Stimulated activated effector memory CD8-positive, alpha-beta T cell treated with anti-CD3 and anti-CD28 coated beads, Interleukin-12 subunit alpha, Interleukin-12 subunit beta, amount 100 ng/mL, for 72 hours (primary cell): ENCODE results near the gene MPG.
"Not testable (repeated sequence)": the region's sequence is repeated elsewhere in the genome, so short reads cannot be mapped to it uniquely, and the experiment has no call there.

ENCODE experiments used
- ATAC-seq: fragments of 150-1000 bp; cut with Tn5 transposase; 2 replicates; pipeline ENCODE4 v1.10.0; 2021
- DNase-seq, 2 donors: peaks; one replicate each; pipeline ENCODE4 v3.0.0; 2021 to 2022; ENCODE audit warnings: low spot score in 2 of 2
- H3K27ac Mint-ChIP-seq: one replicate; pipeline ENCODE4 v1.8.0; 2022; ENCODE audit warnings: mild to moderate bottlenecking, mixed read lengths
- H3K36me3 Mint-ChIP-seq: one replicate; pipeline ENCODE4 v1.8.0; 2022; ENCODE audit warnings: mild to moderate bottlenecking, mixed read lengths
- H3K4me1 Mint-ChIP-seq: one replicate; pipeline ENCODE4 v1.8.0; 2022; ENCODE audit warnings: mixed read lengths
- H3K4me3 Mint-ChIP-seq: one replicate; pipeline ENCODE4 v1.8.0; 2022; ENCODE audit warnings: mild to moderate bottlenecking, mixed read lengths
- H3K9me3 Mint-ChIP-seq: one replicate; pipeline ENCODE4 v1.8.0; 2022; ENCODE audit warnings: mixed read lengths

The MPG gene

DNA sequence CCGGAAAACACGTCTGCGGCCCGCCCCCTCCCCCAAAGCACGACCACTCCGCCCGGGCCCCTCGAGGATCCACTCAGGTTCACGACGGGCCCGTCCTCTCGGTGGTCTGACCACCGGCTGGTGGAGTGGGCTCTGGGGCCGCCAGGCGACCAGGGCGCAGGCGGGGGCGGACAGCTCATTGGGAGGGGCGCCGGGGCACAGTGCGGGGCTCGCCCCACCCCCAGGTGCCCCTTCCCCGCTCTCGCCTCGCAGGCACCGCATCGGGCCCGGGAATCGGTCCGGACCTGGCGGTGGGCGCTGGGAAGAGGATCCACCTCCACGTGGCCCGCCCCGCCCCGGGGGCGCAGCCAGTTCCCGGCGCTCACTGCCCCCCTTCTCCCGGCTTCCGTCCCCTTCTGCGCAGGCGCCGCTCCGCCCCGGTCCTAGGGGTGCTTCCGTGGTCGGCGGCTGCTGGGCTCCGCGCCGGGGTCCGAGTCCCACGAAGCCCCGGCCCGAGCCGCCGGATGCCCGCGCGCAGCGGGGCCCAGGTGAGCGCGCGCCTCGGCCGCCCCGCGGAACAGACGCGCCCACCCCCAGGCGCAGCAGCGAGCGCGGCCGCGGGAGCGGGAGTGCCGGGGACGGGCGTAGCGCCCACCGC lies at the start of gene MPG:
MPG (plus strand) TSS at position 419 of the 637 bp plus-strand sequence; CDS start at position 504, 85 bp downstream.
- ATAC-seq: peak; percentile 81
- peaks cover 31% of the 10 kb centered on the region for H3K36me3 Mint-ChIP-seq
- H3K27ac Mint-ChIP-seq: peak within 1 kb of the TSS; percentile 90
- H3K4me1 Mint-ChIP-seq: peaks cover 39% of the 10 kb centered on the region
- H3K4me3 Mint-ChIP-seq: peak within 1 kb of the TSS; percentile 84
- DNase-seq: peak; percentile 77 to 95
- no peaks in the 10 kb centered on the region for H3K9me3 Mint-ChIP-seq

- H3K9me3 Mint-ChIP-seq, H3K4me1 Mint-ChIP-seq, ATAC-seq, H3K27ac Mint-ChIP-seq, H3K36me3 Mint-ChIP-seq, DNase-seq, H3K4me3 Mint-ChIP-seq: not testable (repeated sequence)
Measured at GRCh38 chr16:30627-31026, 47.4 kb upstream of the MPG start.

- not testable (repeated sequence) for ATAC-seq, H3K9me3 Mint-ChIP-seq, H3K4me3 Mint-ChIP-seq, H3K27ac Mint-ChIP-seq, DNase-seq, H3K4me1 Mint-ChIP-seq
- peaks cover 18% of the 10 kb centered on the region for H3K36me3 Mint-ChIP-seq
Measured at GRCh38 chr16:33154-33876, 44.7 kb upstream of the MPG start.

GRCh38 chr16:33877-34647 lies 44.0 kb upstream of the MPG start:
- peak overlapping the region; percentile 18 for H3K27ac Mint-ChIP-seq
- H3K4me1 Mint-ChIP-seq: peaks cover 15% of the 10 kb centered on the region
- H3K9me3 Mint-ChIP-seq: no peaks in the 10 kb centered on the region
- peak in 1 of 2 donors; percentile 43 for DNase-seq
- peaks cover 18% of the 10 kb centered on the region for H3K36me3 Mint-ChIP-seq
- no peak for ATAC-seq
- H3K4me3 Mint-ChIP-seq: no peak overlapping the region

- H3K36me3 Mint-ChIP-seq: peaks cover 23% of the 10 kb centered on the region
- H3K27ac Mint-ChIP-seq: peak overlapping the region; percentile 18
- no peak overlapping the region for H3K4me3 Mint-ChIP-seq
- H3K9me3 Mint-ChIP-seq: no peaks in the 10 kb centered on the region
- no peak for ATAC-seq
- DNase-seq: peak in 1 of 2 donors; percentile 47
- H3K4me1 Mint-ChIP-seq: peaks cover 20% of the 10 kb centered on the region
Measured at GRCh38 chr16:34648-34987, 43.4 kb upstream of the MPG start.

- DNase-seq (peak in 1 of 2 donors; percentile 46), ATAC-seq (no peak)
- no peaks in the 10 kb centered on the region for H3K9me3 Mint-ChIP-seq
- H3K27ac Mint-ChIP-seq: peak overlapping the region; percentile 18
- H3K4me3 Mint-ChIP-seq: no peak overlapping the region
- peaks cover 22% of the 10 kb centered on the region for H3K4me1 Mint-ChIP-seq
- H3K36me3 Mint-ChIP-seq: peaks cover 28% of the 10 kb centered on the region
Measured at GRCh38 chr16:35011-35677, 42.9 kb upstream of the MPG start.

- peaks cover 22% of the 10 kb centered on the region for H3K4me1 Mint-ChIP-seq
- H3K36me3 Mint-ChIP-seq: peaks cover 32% of the 10 kb centered on the region
- H3K27ac Mint-ChIP-seq: no peak overlapping the region
- no peaks in the 10 kb centered on the region for H3K9me3 Mint-ChIP-seq
- H3K4me3 Mint-ChIP-seq: no peak overlapping the region
- ATAC-seq: no peak
- DNase-seq: peak in 1 of 2 donors; percentile 42
Measured at GRCh38 chr16:35678-36305, 42.2 kb upstream of the MPG start.

- Mint-ChIP-seq H3K9me3 (no peaks in the 10 kb centered on the region), H3K27ac (no peak overlapping the region), H3K4me1 (peaks cover 24% of the 10 kb centered on the region), H3K4me3 (no peak overlapping the region), H3K36me3 (peaks cover 37% of the 10 kb centered on the region)
- ATAC-seq (no peak), DNase-seq (peak in 1 of 2 donors; percentile 46)
Measured at GRCh38 chr16:36336-36984, 41.6 kb upstream of the MPG start.

GRCh38 chr16:37511-37910 lies 40.5 kb upstream of the MPG start:
- DNase-seq (peak in 1 of 2 donors; percentile 20), ATAC-seq (no peak)
- no peaks in the 10 kb centered on the region for H3K9me3 Mint-ChIP-seq
- no peak overlapping the region for H3K4me3 Mint-ChIP-seq
- peak overlapping the region; percentile 81 for H3K27ac Mint-ChIP-seq
- peaks cover 48% of the 10 kb centered on the region for H3K36me3 Mint-ChIP-seq
- peaks cover 35% of the 10 kb centered on the region for H3K4me1 Mint-ChIP-seq

DNA sequence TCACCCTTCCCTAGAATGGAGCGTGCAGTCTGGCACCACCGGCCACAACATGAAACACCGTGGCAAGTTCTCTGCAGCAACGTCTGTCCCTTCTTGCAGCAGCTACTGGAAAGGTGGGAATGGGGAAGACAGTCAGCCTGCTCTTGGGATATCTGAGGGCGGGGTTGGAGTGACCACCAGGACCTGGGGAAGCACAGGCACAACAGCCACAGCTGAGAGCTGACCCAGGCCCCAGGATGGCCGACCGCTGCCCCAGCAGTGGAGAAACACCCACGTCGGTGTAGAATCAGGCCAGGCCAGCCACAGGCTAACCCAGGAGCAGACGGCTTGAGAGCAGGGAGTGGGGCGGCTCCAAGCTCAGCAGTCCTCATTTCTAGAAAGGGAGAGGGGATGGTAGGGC lies 39.8 kb upstream of the MPG start:
- H3K36me3 Mint-ChIP-seq: peaks cover 55% of the 10 kb centered on the region
- not testable (repeated sequence) for H3K4me3 Mint-ChIP-seq, ATAC-seq, H3K9me3 Mint-ChIP-seq, DNase-seq
- peaks cover 42% of the 10 kb centered on the region for H3K4me1 Mint-ChIP-seq
- H3K27ac Mint-ChIP-seq: peak overlapping the region; percentile 81

DNA sequence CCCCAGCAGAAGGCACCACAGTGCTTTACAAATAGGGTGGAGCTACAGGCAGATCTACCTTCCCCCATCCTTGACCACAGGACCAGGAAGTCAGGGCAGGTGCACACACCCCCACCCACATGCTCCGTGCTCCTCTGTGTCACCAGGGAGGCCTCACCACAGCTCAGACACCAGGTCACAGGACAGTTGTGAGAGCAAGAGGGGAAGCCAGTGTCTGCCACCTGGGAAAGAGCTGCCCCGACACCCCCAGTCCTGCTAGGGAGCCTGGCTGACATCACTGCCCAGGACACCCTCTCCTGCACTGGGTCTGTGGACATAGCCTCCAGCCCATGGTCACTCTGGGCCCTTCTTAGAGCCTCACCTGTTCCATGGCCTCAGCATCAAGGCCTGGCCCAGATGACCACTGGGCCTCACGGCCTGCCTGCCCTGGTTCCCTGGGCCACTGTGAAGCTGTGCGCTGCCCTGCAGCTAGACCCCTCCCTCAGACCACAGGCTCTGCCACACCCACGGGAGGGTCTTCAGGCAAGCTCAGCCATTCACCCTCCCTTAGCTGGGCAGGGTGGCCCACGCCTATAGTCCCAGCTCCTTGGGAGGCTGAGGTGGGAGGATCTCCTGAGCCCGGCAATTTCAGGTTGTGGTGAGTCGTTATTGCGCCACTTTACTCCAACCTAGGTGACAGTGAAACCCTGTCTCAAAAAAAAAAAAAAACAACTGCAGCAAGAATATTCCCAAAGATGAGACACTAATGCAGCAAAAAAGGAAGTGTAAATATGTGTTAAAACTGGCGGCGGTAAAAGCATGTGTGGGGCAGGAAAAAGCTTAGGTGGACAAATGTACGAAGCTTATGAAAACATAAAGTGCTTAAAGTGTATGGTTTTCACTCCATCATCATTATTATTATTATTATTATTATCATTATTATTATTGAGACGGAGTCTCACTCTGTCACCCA lies 38.8 kb upstream of the MPG start:
- Mint-ChIP-seq H3K4me1 (peaks cover 47% of the 10 kb centered on the region), H3K9me3 (no peaks in the 10 kb centered on the region), H3K36me3 (peaks cover 65% of the 10 kb centered on the region), H3K4me3 (no peak overlapping the region), H3K27ac (peak overlapping the region; percentile 81)
- DNase-seq (peak in 1 of 2 donors; percentile 50), ATAC-seq (peak; percentile 93)

- Mint-ChIP-seq H3K9me3 (no peaks in the 10 kb centered on the region), H3K36me3 (peaks cover 78% of the 10 kb centered on the region), H3K4me3 (no peak overlapping the region), H3K4me1 (peaks cover 40% of the 10 kb centered on the region), H3K27ac (peak overlapping the region; percentile 36)
- ATAC-seq (no peak), DNase-seq (no peak)
Measured at GRCh38 chr16:41439-42068, 36.5 kb upstream of the MPG start.

- Mint-ChIP-seq H3K4me3 (no peak overlapping the region), H3K4me1 (peaks cover 40% of the 10 kb centered on the region), H3K36me3 (peaks cover 83% of the 10 kb centered on the region), H3K27ac (peak overlapping the region; percentile 36), H3K9me3 (no peaks in the 10 kb centered on the region)
- DNase-seq: no peak
- no peak for ATAC-seq
Measured at GRCh38 chr16:42069-42457, 36.0 kb upstream of the MPG start.
